Measurements from ENCODE around the gene RAB3IP. TPM values are rescaled to one million over a fixed set of nuclear protein-coding genes. Genes with fewer than 3 reads are reported as not detected.

The RAB3IP gene
- total RNA-seq, 2 experiments from 2014 or later: 15.2 to 19.6 TPM

- intact Hi-C loops (cut with DNase I, micrococcal nuclease): no loop called here
- H3K36me3 ChIP-seq (ENCODE audit: insufficient read depth, low read length): no peaks in the 10 kb centered on the region
- H3K9me3 ChIP-seq (ENCODE audit: control insufficient read depth in 1 of 2, insufficient read depth in 1 of 2, low read length in 2 of 2): no peaks in the 10 kb centered on the region
- DNase-seq (no peak), ATAC-seq (ENCODE audit: poor library complexity) (no peak)
- no peaks in the 10 kb centered on the region for H3K9me3 Mint-ChIP-seq
- H3K4me3 Mint-ChIP-seq: no peak overlapping the region
- H3K4me3 ChIP-seq (ENCODE audit: low read length): no peak overlapping the region
- H3K27me3 Mint-ChIP-seq: peaks cover 17% of the 10 kb centered on the region
- H3K4me1 Mint-ChIP-seq (ENCODE audit: low read depth): no peaks in the 10 kb centered on the region
- POLR2A ChIA-PET: no interaction called here
- H3K4me1 ChIP-seq (ENCODE audit: insufficient read depth, low read length): no peaks in the 10 kb centered on the region
- no peak overlapping the region for H3K27ac Mint-ChIP-seq
- TF ChIP-seq, protein P1, sequence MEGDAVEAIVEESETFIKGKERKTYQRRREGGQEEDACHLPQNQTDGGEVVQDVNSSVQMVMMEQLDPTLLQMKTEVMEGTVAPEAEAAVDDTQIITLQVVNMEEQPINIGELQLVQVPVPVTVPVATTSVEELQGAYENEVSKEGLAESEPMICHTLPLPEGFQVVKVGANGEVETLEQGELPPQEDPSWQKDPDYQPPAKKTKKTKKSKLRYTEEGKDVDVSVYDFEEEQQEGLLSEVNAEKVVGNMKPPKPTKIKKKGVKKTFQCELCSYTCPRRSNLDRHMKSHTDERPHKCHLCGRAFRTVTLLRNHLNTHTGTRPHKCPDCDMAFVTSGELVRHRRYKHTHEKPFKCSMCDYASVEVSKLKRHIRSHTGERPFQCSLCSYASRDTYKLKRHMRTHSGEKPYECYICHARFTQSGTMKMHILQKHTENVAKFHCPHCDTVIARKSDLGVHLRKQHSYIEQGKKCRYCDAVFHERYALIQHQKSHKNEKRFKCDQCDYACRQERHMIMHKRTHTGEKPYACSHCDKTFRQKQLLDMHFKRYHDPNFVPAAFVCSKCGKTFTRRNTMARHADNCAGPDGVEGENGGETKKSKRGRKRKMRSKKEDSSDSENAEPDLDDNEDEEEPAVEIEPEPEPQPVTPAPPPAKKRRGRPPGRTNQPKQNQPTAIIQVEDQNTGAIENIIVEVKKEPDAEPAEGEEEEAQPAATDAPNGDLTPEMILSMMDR (IDR thresholded peaks at IDR 0.05): no peak
- no peak overlapping the region for H3K27ac ChIP-seq (ENCODE audit: low read depth in 1 of 2, low read length in 2 of 2)
- CTCF ChIA-PET: no interaction called here
- H3K27me3 ChIP-seq (ENCODE audit: control insufficient read depth in 1 of 2, insufficient read depth in 2 of 2, low read length in 2 of 2): peaks cover 0 to 7% of the 10 kb centered on the region in 2 experiments
- no peaks in the 10 kb centered on the region for H3K36me3 Mint-ChIP-seq (ENCODE audit: low read depth)
Measured at GRCh38 chr12:69708649-69709048, 30.0 kb upstream of the RAB3IP start.

DNA sequence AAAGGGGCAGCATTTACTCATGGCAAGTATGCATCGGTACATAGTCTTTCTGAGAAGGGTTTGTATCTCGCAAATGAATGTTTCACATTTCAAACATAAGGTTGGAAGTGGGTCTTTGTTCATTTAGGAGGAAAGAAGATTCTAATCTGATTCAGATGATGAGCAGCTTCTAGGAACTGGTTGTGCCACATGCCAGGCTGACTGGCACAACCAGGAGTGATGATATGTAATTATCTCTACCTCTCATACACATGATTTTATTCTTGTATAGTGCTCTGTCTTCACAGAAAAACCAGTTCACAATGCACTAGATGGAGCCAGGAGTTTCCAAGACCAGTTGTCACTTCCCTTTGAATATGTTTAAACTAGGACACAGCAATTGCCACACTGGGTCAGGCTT, 25.8 kb upstream of the RAB3IP start:
- TF ChIP-seq, protein P1 (IDR thresholded peaks at IDR 0.05): no peak
- POLR2A ChIA-PET: no interaction called here

DNA sequence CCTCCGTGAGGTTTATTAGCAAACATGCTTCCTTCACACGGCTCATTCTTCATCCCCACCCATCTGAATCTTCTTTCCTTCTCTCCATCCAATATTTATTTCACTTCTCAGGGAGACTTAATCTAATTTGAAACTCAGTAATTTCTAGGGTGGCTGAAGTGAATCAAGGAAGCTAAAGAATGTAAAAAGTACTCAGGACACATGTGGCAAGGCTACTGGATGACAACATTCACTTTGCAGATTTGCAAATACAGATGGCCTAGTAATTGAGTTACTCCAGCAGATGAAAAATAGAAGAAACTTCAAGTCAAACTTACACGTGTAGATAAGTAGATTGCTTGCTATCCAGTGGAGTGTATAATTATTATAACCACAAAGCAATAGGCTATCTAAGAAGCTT, 24.1 kb upstream of the RAB3IP start:
- DNase-seq (no peak), ATAC-seq (ENCODE audit: poor library complexity) (no peak)
- Histone ChIP-seq H3K9me3 (ENCODE audit: control insufficient read depth in 1 of 2, insufficient read depth in 1 of 2, low read length in 2 of 2) (no peaks in the 10 kb centered on the region), H3K27ac (ENCODE audit: low read depth in 1 of 2, low read length in 2 of 2) (no peak overlapping the region), H3K27me3 (ENCODE audit: control insufficient read depth in 1 of 2, insufficient read depth in 2 of 2, low read length in 2 of 2) (peaks cover 0 to 7% of the 10 kb centered on the region in 2 experiments), H3K4me1 (ENCODE audit: insufficient read depth, low read length) (no peaks in the 10 kb centered on the region), H3K36me3 (ENCODE audit: insufficient read depth, low read length) (no peaks in the 10 kb centered on the region), H3K4me3 (ENCODE audit: low read length) (no peak overlapping the region)
- no peak overlapping the region for H3K27ac Mint-ChIP-seq
- H3K4me1 Mint-ChIP-seq (ENCODE audit: low read depth): no peaks in the 10 kb centered on the region
- H3K4me3 Mint-ChIP-seq: no peak overlapping the region
- intact Hi-C loops (cut with DNase I, micrococcal nuclease): no loop called here
- ChIA-PET POLR2A (no interaction called here), CTCF (no interaction called here)
- no peaks in the 10 kb centered on the region for H3K27me3 Mint-ChIP-seq
- no peaks in the 10 kb centered on the region for H3K36me3 Mint-ChIP-seq (ENCODE audit: low read depth)
- TF ChIP-seq, protein P1 (IDR thresholded peaks at IDR 0.05): no peak
- H3K9me3 Mint-ChIP-seq: no peaks in the 10 kb centered on the region

More for the DNA sequence above, 25.8 kb upstream of the RAB3IP start:
- Mint-ChIP-seq H3K27me3 (no peaks in the 10 kb centered on the region), H3K4me1 (ENCODE audit: low read depth) (no peaks in the 10 kb centered on the region), H3K9me3 (no peaks in the 10 kb centered on the region), H3K4me3 (no peak overlapping the region), H3K27ac (no peak overlapping the region), H3K36me3 (ENCODE audit: low read depth) (no peaks in the 10 kb centered on the region)
- Histone ChIP-seq H3K27me3 (ENCODE audit: control insufficient read depth in 1 of 2, insufficient read depth in 2 of 2, low read length in 2 of 2) (peaks cover 0 to 7% of the 10 kb centered on the region in 2 experiments), H3K9me3 (ENCODE audit: control insufficient read depth in 1 of 2, insufficient read depth in 1 of 2, low read length in 2 of 2) (no peaks in the 10 kb centered on the region), H3K27ac (ENCODE audit: low read depth in 1 of 2, low read length in 2 of 2) (no peak overlapping the region), H3K4me1 (ENCODE audit: insufficient read depth, low read length) (no peaks in the 10 kb centered on the region), H3K36me3 (ENCODE audit: insufficient read depth, low read length) (no peaks in the 10 kb centered on the region), H3K4me3 (ENCODE audit: low read length) (no peak overlapping the region)
- intact Hi-C loops (cut with DNase I, micrococcal nuclease): no loop called here
- ATAC-seq (ENCODE audit: poor library complexity) (no peak), DNase-seq (no peak)
- CTCF ChIA-PET: no interaction called here
